H1 (cell line): ENCODE measurements around the gene ITPKB. TPM values are rescaled to one million over a fixed set of nuclear protein-coding genes. Genes with fewer than 3 reads are reported as not detected.
A peak's percentile ranks its signal among the peaks of the same experiment; 100 is the strongest.

Source experiments
- CTCF ChIA-PET: fragments of 300-600 bp; sonication (Branson Sonifier 250); formaldehyde crosslinking; loops from one replicate; lab custom pipeline; 2021; ENCODE audit not compliant: partially characterized antibody; lab: Charles Lee
- POLR2A ChIA-PET: fragments of 300-600 bp; sonication (Branson Sonifier 250); formaldehyde crosslinking; loops from one replicate; lab custom pipeline; 2021; ENCODE audit warnings: inconsistent platforms; ENCODE audit not compliant: partially characterized antibody; lab: Charles Lee
- DNase-seq, 2 experiments: peaks; one replicate each; pipeline versions ENCODE4 v3.0.0 to v3.0.0-alpha.2; 2010 to 2022; ENCODE audit warnings: low spot score in 2 of 2, low read depth in 1 of 2, mixed read lengths in 1 of 2
- FAIRE-seq: peaks from 2 replicates; lab custom pipeline; 2011; peaks lifted over from hg19 to GRCh38; lab: Jason Lieb, UNC
- H2AFZ ChIP-seq: 2 replicates; pipeline ENCODE4 v1.8.1; 2012; ENCODE audit warnings: low read length, inconsistent platforms
- H2AK5ac ChIP-seq: 2 replicates; pipeline ENCODE4 v1.6.1; 2013; ENCODE audit warnings: low read depth, low read length
- H2BK120ac ChIP-seq: replicated peaks from 2 replicates; pipeline ENCODE3; 2013; ENCODE audit warnings: low read depth, low read length, inconsistent platforms
- H2BK12ac ChIP-seq: 2 replicates; pipeline ENCODE4 v1.6.1; 2013; ENCODE audit warnings: low read depth, low read length
- H2BK15ac ChIP-seq: 2 replicates; pipeline ENCODE4 v1.6.1; 2013; ENCODE audit warnings: low read length
- H2BK20ac ChIP-seq: 2 replicates; pipeline ENCODE4 v1.6.1; 2013; ENCODE audit warnings: low read length
- H2BK5ac ChIP-seq: 2 replicates; pipeline ENCODE4 v1.6.1; 2013; ENCODE audit warnings: low read depth, low read length
- H3K14ac ChIP-seq: 2 replicates; pipeline ENCODE4 v1.6.1; 2013; ENCODE audit warnings: inconsistent platforms; ENCODE audit not compliant: insufficient read length
- H3K18ac ChIP-seq: 2 replicates; pipeline ENCODE4 v1.6.1; 2013; ENCODE audit warnings: low read length; ENCODE audit errors: extremely low read depth
- H3K23ac ChIP-seq: 2 replicates; pipeline ENCODE4 v1.6.1; 2013; ENCODE audit warnings: inconsistent platforms; ENCODE audit not compliant: insufficient read length
- H3K23me2 ChIP-seq: 2 replicates; pipeline ENCODE4 v1.6.1; 2013; ENCODE audit warnings: low read depth, low read length
- H3K27ac ChIP-seq: 2 replicates; pipeline ENCODE4 v1.6.1; 2011; ENCODE audit warnings: low read depth, low read length, inconsistent platforms
- H3K27me3 ChIP-seq, 4 experiments: replicated peaks in 1 of 4; 1 replicate in 1 of 4; 2 replicates in 3 of 4; pipeline versions ENCODE4 v1.6.1 to v1.8.1; 2011 to 2013; ENCODE audit warnings: low read length in 3 of 4, mild to moderate bottlenecking in 3 of 4, inconsistent platforms in 2 of 4, mixed read lengths in 2 of 4, moderate library complexity in 1 of 4; ENCODE audit not compliant: control insufficient read depth in 3 of 4, insufficient read depth in 3 of 4; ENCODE audit errors: extremely low read depth in 1 of 4
- H3K36me3 ChIP-seq, 4 experiments: 2 replicates each; pipeline versions ENCODE4 v1.6.1 to v1.8.1; 2011 to 2013; ENCODE audit warnings: mild to moderate bottlenecking in 4 of 4, low read length in 3 of 4, moderate library complexity in 2 of 4, control low read depth in 1 of 4, inconsistent platforms in 1 of 4; ENCODE audit not compliant: insufficient read depth in 4 of 4, control insufficient read depth in 2 of 4
- H3K4ac ChIP-seq: replicated peaks from 2 replicates; pipeline ENCODE3; 2013; ENCODE audit warnings: low read length, low read depth, mixed read lengths, inconsistent platforms; ENCODE audit not compliant: insufficient read length
- H3K4me1 ChIP-seq, 4 experiments: replicated peaks in 1 of 4; 1 replicate in 1 of 4; 2 replicates in 3 of 4; pipeline versions ENCODE4 v1.6.1 to v1.8.1; 2011 to 2013; ENCODE audit warnings: low read length in 3 of 4, inconsistent platforms in 2 of 4, mixed read lengths in 1 of 4; ENCODE audit not compliant: insufficient read depth in 4 of 4, control insufficient read depth in 3 of 4
- H3K4me2 ChIP-seq, 2 experiments: 2 replicates each; pipeline versions ENCODE4 v1.6.1 to v1.8.1; 2011 to 2013; ENCODE audit warnings: low read depth in 2 of 2, low read length in 2 of 2, control low read depth in 1 of 2, inconsistent platforms in 1 of 2, mild to moderate bottlenecking in 1 of 2; ENCODE audit not compliant: insufficient read depth in 1 of 2
- H3K4me3 ChIP-seq, 4 experiments: fragments of 200-600, 300-600 bp in 1 of 4; sonication (generic), shearing (Covaris generic), sonication (Bioruptor Twin) in 1 of 4; 2 replicates each; pipeline versions ENCODE4 v1.5.1 to v1.8.1; 2011 to 2016; ENCODE audit warnings: low read length in 4 of 4, low read depth in 3 of 4, control low read depth in 2 of 4, inconsistent platforms in 2 of 4, mild to moderate bottlenecking in 2 of 4, mixed read lengths in 1 of 4, moderate library complexity in 1 of 4; ENCODE audit not compliant: insufficient read depth in 2 of 4; ENCODE audit errors: extremely low read depth in 1 of 4
- H3K56ac ChIP-seq: replicated peaks from 2 replicates; pipeline ENCODE3; 2013; ENCODE audit warnings: low read depth, mild to moderate bottlenecking, mixed read lengths, low read length, inconsistent platforms; ENCODE audit not compliant: insufficient read length
- H3K79me1 ChIP-seq: 2 replicates; pipeline ENCODE4 v1.6.1; 2013; ENCODE audit warnings: low read depth, low read length, control low read depth
- H3K79me2 ChIP-seq, 2 experiments: 2 replicates each; pipeline versions ENCODE4 v1.6.1 to v1.8.1; 2012 to 2013; ENCODE audit warnings: low read length in 2 of 2, mild to moderate bottlenecking in 2 of 2, inconsistent platforms in 1 of 2; ENCODE audit not compliant: insufficient read depth in 2 of 2, control insufficient read depth in 1 of 2
- H3K9ac ChIP-seq, 4 experiments: replicated peaks in 1 of 4; 1 replicate in 1 of 4; 2 replicates in 3 of 4; pipeline versions ENCODE4 v1.6.1 to v1.8.1; 2011 to 2013; ENCODE audit warnings: low read depth in 3 of 4, low read length in 3 of 4, control low read depth in 2 of 4, mild to moderate bottlenecking in 2 of 4, moderate library complexity in 2 of 4, inconsistent platforms in 1 of 4; ENCODE audit errors: extremely low read depth in 1 of 4
- H3K9me3 ChIP-seq, 2 experiments: 2 replicates each; pipeline versions ENCODE4 v1.6.1 to v1.8.1; 2012 to 2013; ENCODE audit warnings: mild to moderate bottlenecking in 2 of 2, moderate library complexity in 2 of 2, control low read depth in 1 of 2, inconsistent platforms in 1 of 2, low read depth in 1 of 2, low read length in 1 of 2, mixed read lengths in 1 of 2; ENCODE audit not compliant: insufficient read depth in 2 of 2
- H4K20me1 ChIP-seq, 2 experiments: replicated peaks in 1 of 2; 2 replicates each; pipeline versions ENCODE3 to v1.8.1; 2011 to 2013; ENCODE audit warnings: inconsistent platforms in 2 of 2, low read length in 2 of 2, mild to moderate bottlenecking in 1 of 2; ENCODE audit not compliant: insufficient read depth in 2 of 2, control insufficient read depth in 1 of 2
- H4K5ac ChIP-seq: 2 replicates; pipeline ENCODE4 v1.6.1; 2013; ENCODE audit warnings: low read length, low read depth, mixed read lengths, inconsistent platforms; ENCODE audit not compliant: insufficient read length
- H4K8ac ChIP-seq: 2 replicates; pipeline ENCODE4 v1.8.0; 2013; ENCODE audit warnings: mild to moderate bottlenecking, moderate library complexity, low read length, inconsistent platforms; ENCODE audit not compliant: insufficient read depth; ENCODE audit errors: extremely low read depth
- H4K91ac ChIP-seq: replicated peaks from 2 replicates; pipeline ENCODE3; 2013; ENCODE audit warnings: low read length, mixed read lengths, inconsistent platforms; ENCODE audit not compliant: insufficient read length
- CEBPB ChIP-seq: IDR thresholded peaks from 2 replicates; pipeline ENCODE4 v1.6.1; 2012; ENCODE audit warnings: low read depth, low read length
- FOSL1 ChIP-seq: IDR thresholded peaks from 2 replicates; pipeline ENCODE4 v1.6.1; 2011; ENCODE audit warnings: mild to moderate bottlenecking, low read depth, low read length, moderate library complexity; ENCODE audit not compliant: insufficient read depth
- GABPA ChIP-seq: IDR thresholded peaks from 2 replicates; pipeline ENCODE4 v1.6.1; 2011; ENCODE audit warnings: mild to moderate bottlenecking, low read length, moderate library complexity, borderline replicate concordance; ENCODE audit not compliant: insufficient read depth
- KDM1A ChIP-seq: fragments of 200-600, 300-600 bp; sonication (generic); IDR thresholded peaks from 2 replicates; pipeline ENCODE4 v1.7.1; 2016; ENCODE audit warnings: mild to moderate bottlenecking, low read length, borderline replicate concordance
- KDM5A ChIP-seq: fragments of 200-600 bp; IDR thresholded peaks from 2 replicates; pipeline ENCODE4 v1.7.1; 2012; ENCODE audit warnings: mild to moderate bottlenecking, low read length, inconsistent platforms, mixed read lengths
- MAFK ChIP-seq: IDR thresholded peaks from 2 replicates; pipeline ENCODE4 v1.6.1; 2012; ENCODE audit warnings: low read depth, mild to moderate bottlenecking, improper control_type of control experiment, low read length
- WGBS, 2 experiments: shearing (Covaris generic) in 1 of 2; methylation state at CpG; one replicate each; pipeline versions ENCODE4 v1.1.6 to v1.1.7; 2013 to 2015; ENCODE audit warnings: low lambda C conversion rate in 2 of 2, mixed read lengths in 2 of 2, inconsistent platforms in 1 of 2, low coverage in 1 of 2, missing lambda C conversion rate in 1 of 2; ENCODE audit not compliant: insufficient replicate concordance in 2 of 2, insufficient coverage in 1 of 2, insufficient read length in 1 of 2; ENCODE audit errors: extremely low coverage in 1 of 2, missing lambda C conversion rate in 1 of 2; 5-methylcytosine and 5-hydroxymethylcytosine counted together
- polyA plus RNA-seq, 7 experiments: library from polyadenylated mRNA; depleted of rRNA in 3 of 7; stranded (reverse) in 5 of 7; unstranded in 2 of 7; fragments of >200 nt in 5 of 7; fragments of 200-250 nt in 2 of 7; gene quantifications; 1 replicate in 5 of 7; 2 replicates in 1 of 7; 4 replicates in 1 of 7; pipeline versions ENCODE4 v1.2.1 to v1.2.3, GENCODE V29; 2011 to 2013; ENCODE audit warnings: missing spikeins in 2 of 7, mixed read lengths in 2 of 7
- total RNA-seq: library from RNA; stranded (reverse); fragmentation: NEBNext Ultra II Directional; extraction: Animal tissue kit (Norgen Biotek cat#: 25700); gene quantifications from 2 replicates; pipeline ENCODE4 v1.2.1, GENCODE V29; 2021

ITPKB gene
- total and polyA plus RNA-seq, 2 of the 8 experiments (the other 6 are each of a cell fraction or from before 2014, with no cell fraction given), result 1.7 to 4.8 TPM

- no peak overlapping the region for H2BK120ac ChIP-seq
- CTCF ChIA-PET, result interaction anchor here (0.9 to 1.7 kb wide), 6 partner anchors 9 to 165 kb away, joined by 3 to 5 read pairs (median 3); no protein-coding TSS in a partner anchor
- no peak for DNase-seq
- WGBS, 2 experiments, result 84% methylated on average over 22 of the region's 22 CpGs; no CpG with 5 or more reads in 1 of the 2 experiments
- no peak overlapping the region for H4K91ac ChIP-seq
- H3K4ac ChIP-seq, result no peak overlapping the region
- no peaks in the 10 kb centered on the region for H3K79me2 ChIP-seq
- no peak overlapping the region for H3K4me2 ChIP-seq
- H2BK15ac ChIP-seq, result no peak overlapping the region
- no peak overlapping the region for H3K27ac ChIP-seq
- H4K5ac ChIP-seq, result no peak overlapping the region
- no peak for FAIRE-seq
- H2AK5ac ChIP-seq, result 0 out of 2 replicates have a peak overlapping the region, but pooled peaks have one; percentile 26
- no peaks in the 10 kb centered on the region for H4K20me1 ChIP-seq
- no peak overlapping the region for H3K4me3 ChIP-seq
- no peak for TF ChIP-seq MAFK
- no peak for TF ChIP-seq GABPA
- no peak for TF ChIP-seq CEBPB
- no peak for TF ChIP-seq KDM5A
- no peak for TF ChIP-seq KDM1A
- no peak for TF ChIP-seq FOSL1
- TF ChIP-seq, all 59 proteins: peak for 0
- H2AFZ ChIP-seq, result no peak overlapping the region
- no peak overlapping the region for H4K8ac ChIP-seq
- H2BK12ac ChIP-seq, result peak overlapping the region; percentile 29; the same call in 1 of the 2 replicates
- H3K9ac ChIP-seq, result no peak overlapping the region
- no peak overlapping the region; the same call in 1 of the 2 replicates for H2BK5ac ChIP-seq
- no peaks in the 10 kb centered on the region for H3K9me3 ChIP-seq
- H3K23me2 ChIP-seq, result no peaks in the 10 kb centered on the region
- no peak overlapping the region for H3K23ac ChIP-seq
- H3K14ac ChIP-seq, result no peak overlapping the region
- no peaks in the 10 kb centered on the region for H3K79me1 ChIP-seq
- peaks cover 7 to 33% (median 19%) of the 10 kb centered on the region in 4 experiments for H3K4me1 ChIP-seq
- POLR2A ChIA-PET, result no interaction called here
- H2BK20ac ChIP-seq, result no peak overlapping the region
- H3K36me3 ChIP-seq, result no peaks in the 10 kb centered on the region
- peak overlapping the region; percentile 11; the same call in 1 of the 2 replicates for H3K18ac ChIP-seq
- H3K56ac ChIP-seq, result no peak overlapping the region
- no peaks in the 10 kb centered on the region for H3K27me3 ChIP-seq
Measured at GRCh38 chr1:226658546-226659125, 80.4 kb downstream of the ITPKB start.
